ENCODE results near the gene KLHDC4. TPM values are rescaled to one million over a fixed set of nuclear protein-coding genes. Genes with fewer than 3 reads are reported as not detected.

Gene KLHDC4
- total RNA-seq, 1 experiment from 2014 or later, result 117 TPM

- Mint-ChIP-seq H3K4me1 (ENCODE audit: low read depth, unreplicated experiment) (peaks cover 26% of the 10 kb centered on the region), H3K9me3 (ENCODE audit: unreplicated experiment) (peaks cover 9% of the 10 kb centered on the region), H3K27me3 (ENCODE audit: insufficient read depth, unreplicated experiment) (no peaks in the 10 kb centered on the region), H3K36me3 (ENCODE audit: insufficient read depth, unreplicated experiment) (no peaks in the 10 kb centered on the region), H3K27ac (ENCODE audit: unreplicated experiment) (no peak overlapping the region), H3K4me3 (ENCODE audit: unreplicated experiment) (no peak overlapping the region)
- H3K27me3 ChIP-seq (replicated peaks; ENCODE audit: control insufficient read depth, insufficient read depth, low read length), result no peaks in the 10 kb centered on the region
- H3K9me3 ChIP-seq, result 0 out of 2 replicates have a peak, but pooled peaks cover 5% of the 10 kb centered on the region
- DNase-seq, result no peak
- ChIA-PET CTCF (interaction anchor here (0.7 kb wide), 1 partner anchor 15 kb away, joined by 3 read pairs; no protein-coding TSS in a partner anchor), POLR2A (interaction anchor here (1.1 kb wide), 1 partner anchor 75 kb away, joined by 4 read pairs; no protein-coding TSS in a partner anchor)
- BruUV-seq (replicated peaks), result no TSS peak
- intact Hi-C loops (cut with micrococcal nuclease; ENCODE audit: unreplicated experiment), result no loop called here
- peaks cover 19% of the 10 kb centered on the region for H3K4me1 ChIP-seq
- H3K4me3 ChIP-seq (ENCODE audit: low read depth, low read length), result no peak overlapping the region
- TF ChIP-seq CTCF (IDR thresholded peaks at IDR 0.05; ENCODE audit: insufficient read depth in 1 of 2, low read depth in 1 of 2, low read length in 1 of 2, severe bottlenecking in 1 of 2, unreplicated experiment in 1 of 2), result no peak
- H3K36me3 ChIP-seq (ENCODE audit: control insufficient read depth, insufficient read depth, low read length), result no peaks in the 10 kb centered on the region
Observed at GRCh38 chr16:87794485-87795078, 28.8 kb upstream of the KLHDC4 start.

GRCh38 chr16:87792205-87792565 lies 26.4 kb upstream of the KLHDC4 start:
- intact Hi-C loops (cut with micrococcal nuclease; ENCODE audit: unreplicated experiment), result no loop called here

More at GRCh38 chr16:87792205-87792565, 26.4 kb upstream of the KLHDC4 start:
- Mint-ChIP-seq H3K27ac (ENCODE audit: unreplicated experiment) (peak overlapping the region; percentile 91), H3K4me3 (ENCODE audit: unreplicated experiment) (no peak overlapping the region), H3K4me1 (ENCODE audit: low read depth, unreplicated experiment) (peaks cover 47% of the 10 kb centered on the region), H3K9me3 (ENCODE audit: unreplicated experiment) (no peaks in the 10 kb centered on the region), H3K27me3 (ENCODE audit: insufficient read depth, unreplicated experiment) (no peaks in the 10 kb centered on the region), H3K36me3 (ENCODE audit: insufficient read depth, unreplicated experiment) (no peaks in the 10 kb centered on the region)
- CTCF ChIA-PET, result interaction anchor here (0.5 to 0.7 kb wide), 3 partner anchors 13 to 167 kb away, joined by 4 to 6 read pairs (median 5); no protein-coding TSS in a partner anchor
- Histone ChIP-seq H3K27me3 (replicated peaks; ENCODE audit: control insufficient read depth, insufficient read depth, low read length) (no peaks in the 10 kb centered on the region), H3K36me3 (ENCODE audit: control insufficient read depth, insufficient read depth, low read length) (no peaks in the 10 kb centered on the region), H3K4me3 (ENCODE audit: low read depth, low read length) (no peak overlapping the region), H3K9me3 (no peaks in the 10 kb centered on the region), H3K4me1 (peaks cover 43% of the 10 kb centered on the region)
- no peak for DNase-seq
- no peak for TF ChIP-seq CTCF (IDR thresholded peaks at IDR 0.05; ENCODE audit: insufficient read depth in 1 of 2, low read depth in 1 of 2, low read length in 1 of 2, severe bottlenecking in 1 of 2, unreplicated experiment in 1 of 2)
- POLR2A ChIA-PET, result no interaction called here
- no TSS peak for BruUV-seq (replicated peaks)

All from Caco-2 (cell line).